Endothelial cell (in vitro differentiated cells): Measurements from ENCODE around the gene KRT33B. TPM values are rescaled to one million over a fixed set of nuclear protein-coding genes. Genes with fewer than 3 reads are reported as not detected.
"Not testable (repeated sequence)": the region's sequence is repeated elsewhere in the genome, so short reads cannot be mapped to it uniquely, and the experiment has no call there.

ENCODE experiments used
- DNase-seq: peaks from one replicate; pipeline ENCODE4 v3.0.0; 2021; ENCODE audit warnings: low spot score
- H3K27ac Mint-ChIP-seq: one replicate; pipeline ENCODE4 v1.8.0; 2021; ENCODE audit warnings: mixed read lengths, inconsistent platforms; ENCODE audit not compliant: unreplicated experiment
- H3K27me3 Mint-ChIP-seq: one replicate; pipeline ENCODE4 v1.8.0; 2021; ENCODE audit warnings: mild to moderate bottlenecking, moderate library complexity, mixed read lengths, inconsistent platforms; ENCODE audit not compliant: unreplicated experiment
- H3K36me3 Mint-ChIP-seq: one replicate; pipeline ENCODE4 v1.8.0; 2021; ENCODE audit warnings: mild to moderate bottlenecking, low read depth, mixed read lengths, inconsistent platforms; ENCODE audit not compliant: unreplicated experiment
- H3K4me1 Mint-ChIP-seq: one replicate; pipeline ENCODE4 v1.8.0; 2021; ENCODE audit warnings: mild to moderate bottlenecking, mixed read lengths, inconsistent platforms; ENCODE audit not compliant: unreplicated experiment
- H3K4me3 Mint-ChIP-seq: one replicate; pipeline ENCODE4 v1.8.0; 2021; ENCODE audit warnings: mild to moderate bottlenecking, mixed read lengths, inconsistent platforms; ENCODE audit not compliant: unreplicated experiment
- H3K9me3 Mint-ChIP-seq: one replicate; pipeline ENCODE4 v1.8.0; 2021; ENCODE audit warnings: mixed read lengths, inconsistent platforms; ENCODE audit not compliant: unreplicated experiment
- total RNA-seq: library from RNA; stranded (reverse); fragmentation: NEBNext Ultra II Directional; extraction: Animal tissue kit (Norgen Biotek cat#: 25700); gene quantifications from one replicate; pipeline ENCODE4 v1.2.1, GENCODE V29; 2021; ENCODE audit not compliant: unreplicated experiment
- TF ChIP-seq, protein P1 (sequence below): fragments of 200-600 bp; sonication (generic); IDR thresholded peaks from one replicate; pipeline ENCODE4 v1.5.0; 2021; ENCODE audit warnings: antibody characterized with exemption; ENCODE audit not compliant: unreplicated experiment

Gene KRT33B
- total RNA-seq, 1 donor from 2014 or later = not detected

GRCh38 chr17:41360296-41360995 lies 9.2 kb downstream of the KRT33B start:
- TF ChIP-seq, protein P1, sequence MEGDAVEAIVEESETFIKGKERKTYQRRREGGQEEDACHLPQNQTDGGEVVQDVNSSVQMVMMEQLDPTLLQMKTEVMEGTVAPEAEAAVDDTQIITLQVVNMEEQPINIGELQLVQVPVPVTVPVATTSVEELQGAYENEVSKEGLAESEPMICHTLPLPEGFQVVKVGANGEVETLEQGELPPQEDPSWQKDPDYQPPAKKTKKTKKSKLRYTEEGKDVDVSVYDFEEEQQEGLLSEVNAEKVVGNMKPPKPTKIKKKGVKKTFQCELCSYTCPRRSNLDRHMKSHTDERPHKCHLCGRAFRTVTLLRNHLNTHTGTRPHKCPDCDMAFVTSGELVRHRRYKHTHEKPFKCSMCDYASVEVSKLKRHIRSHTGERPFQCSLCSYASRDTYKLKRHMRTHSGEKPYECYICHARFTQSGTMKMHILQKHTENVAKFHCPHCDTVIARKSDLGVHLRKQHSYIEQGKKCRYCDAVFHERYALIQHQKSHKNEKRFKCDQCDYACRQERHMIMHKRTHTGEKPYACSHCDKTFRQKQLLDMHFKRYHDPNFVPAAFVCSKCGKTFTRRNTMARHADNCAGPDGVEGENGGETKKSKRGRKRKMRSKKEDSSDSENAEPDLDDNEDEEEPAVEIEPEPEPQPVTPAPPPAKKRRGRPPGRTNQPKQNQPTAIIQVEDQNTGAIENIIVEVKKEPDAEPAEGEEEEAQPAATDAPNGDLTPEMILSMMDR = no peak
- H3K36me3 Mint-ChIP-seq = no peaks in the 10 kb centered on the region
- H3K27ac Mint-ChIP-seq = no peak overlapping the region
- no peaks in the 10 kb centered on the region for H3K4me1 Mint-ChIP-seq
- H3K27me3 Mint-ChIP-seq = peaks cover 2% of the 10 kb centered on the region
- DNase-seq = no peak
- H3K9me3 Mint-ChIP-seq = no peaks in the 10 kb centered on the region
- no peak overlapping the region for H3K4me3 Mint-ChIP-seq

- no peaks in the 10 kb centered on the region for H3K36me3 Mint-ChIP-seq
- H3K27me3 Mint-ChIP-seq = no peaks in the 10 kb centered on the region
- TF ChIP-seq, protein P1 = no peak
- no peak overlapping the region for H3K4me3 Mint-ChIP-seq
- DNase-seq = no peak
- H3K27ac Mint-ChIP-seq = no peak overlapping the region
- H3K4me1 Mint-ChIP-seq = no peaks in the 10 kb centered on the region
- no peaks in the 10 kb centered on the region for H3K9me3 Mint-ChIP-seq
Observed at GRCh38 chr17:41354536-41354935, 15.1 kb downstream of the KRT33B start.

- TF ChIP-seq, protein P1 = no peak
- H3K9me3 Mint-ChIP-seq = no peaks in the 10 kb centered on the region
- H3K36me3 Mint-ChIP-seq = no peaks in the 10 kb centered on the region
- H3K27me3 Mint-ChIP-seq = no peaks in the 10 kb centered on the region
- no peak overlapping the region for H3K4me3 Mint-ChIP-seq
- peak; percentile 20 for DNase-seq
- no peak overlapping the region for H3K27ac Mint-ChIP-seq
- H3K4me1 Mint-ChIP-seq = no peaks in the 10 kb centered on the region
Observed at GRCh38 chr17:41352597-41353366, 16.8 kb downstream of the KRT33B start.

DNA sequence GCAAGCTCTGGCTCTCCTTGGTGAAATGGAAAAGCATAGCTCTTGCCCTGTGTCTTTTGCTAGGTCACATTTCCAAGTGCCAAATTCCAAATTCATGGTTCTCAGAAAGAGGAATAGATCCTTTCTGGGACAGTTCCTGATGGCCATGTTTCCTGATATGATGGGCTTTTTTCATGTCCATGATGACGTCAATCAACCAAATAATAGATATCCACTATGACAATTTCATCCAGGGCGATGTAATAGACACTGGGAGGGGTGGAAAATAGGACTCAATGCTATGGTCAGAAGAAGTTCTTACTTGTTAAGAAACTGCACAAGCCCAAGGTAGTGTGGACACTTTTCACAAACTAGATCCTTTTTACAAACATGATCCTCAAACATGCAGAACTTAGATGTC lies 18.4 kb downstream of the KRT33B start:
- Mint-ChIP-seq H3K27ac (no peak overlapping the region), H3K4me3 (no peak overlapping the region), H3K4me1 (no peaks in the 10 kb centered on the region), H3K27me3 (no peaks in the 10 kb centered on the region), H3K9me3 (no peaks in the 10 kb centered on the region), H3K36me3 (no peaks in the 10 kb centered on the region)
- TF ChIP-seq, protein P1 = no peak
- no peak for DNase-seq

DNA sequence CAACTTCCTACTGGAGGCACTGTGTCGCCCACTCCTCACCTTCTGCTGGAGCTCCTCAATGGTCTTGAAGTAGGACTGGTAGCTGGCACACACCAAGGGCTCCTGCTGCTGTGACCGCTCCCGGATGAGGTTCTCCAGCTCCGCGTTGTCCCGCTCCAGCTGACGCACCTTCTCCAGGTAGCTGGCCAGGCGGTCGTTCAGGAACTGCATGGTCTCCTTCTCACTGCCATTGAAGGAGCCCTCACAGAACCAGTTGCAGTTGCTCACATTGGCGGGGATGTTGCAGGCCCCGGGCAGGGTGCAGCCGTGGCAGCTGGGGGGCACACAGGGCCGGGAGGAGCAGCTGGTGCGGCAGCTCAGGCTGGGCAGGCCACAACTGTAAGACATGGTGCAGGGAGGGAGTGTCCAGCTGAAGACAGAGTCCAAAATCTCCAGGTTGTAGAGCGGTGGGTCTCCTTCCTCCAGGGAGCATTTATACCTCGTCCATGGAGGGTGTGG lies 19.2 kb downstream of the KRT33B start, which contains the start of gene KRT33A:
Gene KRT33A, minus strand, starts transcription at position 448 of the 498 bp plus-strand sequence. Its CDS starts 61 bp downstream, at position 387.
- not testable (repeated sequence) for H3K27ac Mint-ChIP-seq, H3K27me3 Mint-ChIP-seq, H3K36me3 Mint-ChIP-seq, H3K4me3 Mint-ChIP-seq, H3K4me1 Mint-ChIP-seq, H3K9me3 Mint-ChIP-seq, DNase-seq
